IPS-18a (cell line): ENCODE data around the gene TUBGCP6.

Experiments
- H3K27ac ChIP-seq: one replicate; pipeline ENCODE4 v1.5.1; 2013; ENCODE audit warnings: low read length
- H3K27me3 ChIP-seq: one replicate; pipeline ENCODE4 v1.6.1; 2013; ENCODE audit warnings: mild to moderate bottlenecking, low read length; ENCODE audit not compliant: control insufficient read depth, insufficient read depth
- H3K36me3 ChIP-seq: one replicate; pipeline ENCODE4 v1.6.1; 2013; ENCODE audit warnings: low read depth, low read length; ENCODE audit not compliant: control insufficient read depth
- H3K4me1 ChIP-seq: one replicate; pipeline ENCODE4 v1.6.1; 2013; ENCODE audit warnings: low read depth, low read length; ENCODE audit not compliant: control insufficient read depth
- H3K4me3 ChIP-seq: one replicate; pipeline ENCODE4 v1.5.1; 2013; ENCODE audit warnings: low read length
- H3K9ac ChIP-seq: one replicate; pipeline ENCODE4 v1.6.1; 2013; ENCODE audit warnings: mild to moderate bottlenecking, low read length, moderate library complexity
- H3K9me3 ChIP-seq: one replicate; pipeline ENCODE4 v1.6.1; 2013; ENCODE audit warnings: low read depth, low read length; ENCODE audit not compliant: control insufficient read depth

The TUBGCP6 gene, protein sequence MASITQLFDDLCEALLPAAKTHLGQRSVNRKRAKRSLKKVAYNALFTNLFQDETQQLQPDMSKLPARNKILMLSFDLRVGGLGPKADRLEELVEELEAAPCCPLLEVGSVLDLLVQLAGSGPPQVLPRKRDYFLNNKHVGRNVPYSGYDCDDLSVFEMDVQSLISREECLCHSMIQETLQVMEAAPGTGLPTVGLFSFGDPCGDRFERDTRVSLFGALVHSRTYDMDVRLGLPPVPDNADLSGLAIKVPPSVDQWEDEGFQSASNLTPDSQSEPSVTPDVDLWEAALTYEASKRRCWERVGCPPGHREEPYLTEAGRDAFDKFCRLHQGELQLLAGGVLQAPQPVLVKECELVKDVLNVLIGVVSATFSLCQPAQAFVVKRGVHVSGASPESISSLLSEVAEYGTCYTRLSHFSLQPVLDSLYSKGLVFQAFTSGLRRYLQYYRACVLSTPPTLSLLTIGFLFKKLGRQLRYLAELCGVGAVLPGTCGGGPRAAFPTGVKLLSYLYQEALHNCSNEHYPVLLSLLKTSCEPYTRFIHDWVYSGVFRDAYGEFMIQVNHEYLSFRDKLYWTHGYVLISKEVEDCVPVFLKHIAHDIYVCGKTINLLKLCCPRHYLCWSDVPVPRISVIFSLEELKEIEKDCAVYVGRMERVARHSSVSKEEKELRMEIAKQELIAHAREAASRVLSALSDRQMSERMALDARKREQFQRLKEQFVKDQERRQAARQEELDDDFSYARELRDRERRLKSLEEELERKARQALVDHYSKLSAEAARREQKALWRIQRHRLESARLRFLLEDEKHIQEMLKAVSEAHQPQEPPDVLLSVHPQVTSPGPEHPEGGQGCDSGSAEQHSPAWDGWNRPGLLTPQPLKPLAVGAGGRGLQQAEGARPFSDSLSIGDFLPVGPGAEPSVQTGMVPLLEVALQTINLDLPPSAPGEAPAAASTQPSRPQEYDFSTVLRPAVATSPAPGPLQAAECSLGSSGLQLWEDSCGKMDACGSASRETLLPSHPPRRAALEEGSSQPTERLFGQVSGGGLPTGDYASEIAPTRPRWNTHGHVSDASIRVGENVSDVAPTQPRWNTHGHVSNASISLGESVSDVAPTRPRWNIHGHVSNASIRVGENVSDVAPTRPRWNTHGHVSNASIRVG (N-terminal part only)

DNA sequence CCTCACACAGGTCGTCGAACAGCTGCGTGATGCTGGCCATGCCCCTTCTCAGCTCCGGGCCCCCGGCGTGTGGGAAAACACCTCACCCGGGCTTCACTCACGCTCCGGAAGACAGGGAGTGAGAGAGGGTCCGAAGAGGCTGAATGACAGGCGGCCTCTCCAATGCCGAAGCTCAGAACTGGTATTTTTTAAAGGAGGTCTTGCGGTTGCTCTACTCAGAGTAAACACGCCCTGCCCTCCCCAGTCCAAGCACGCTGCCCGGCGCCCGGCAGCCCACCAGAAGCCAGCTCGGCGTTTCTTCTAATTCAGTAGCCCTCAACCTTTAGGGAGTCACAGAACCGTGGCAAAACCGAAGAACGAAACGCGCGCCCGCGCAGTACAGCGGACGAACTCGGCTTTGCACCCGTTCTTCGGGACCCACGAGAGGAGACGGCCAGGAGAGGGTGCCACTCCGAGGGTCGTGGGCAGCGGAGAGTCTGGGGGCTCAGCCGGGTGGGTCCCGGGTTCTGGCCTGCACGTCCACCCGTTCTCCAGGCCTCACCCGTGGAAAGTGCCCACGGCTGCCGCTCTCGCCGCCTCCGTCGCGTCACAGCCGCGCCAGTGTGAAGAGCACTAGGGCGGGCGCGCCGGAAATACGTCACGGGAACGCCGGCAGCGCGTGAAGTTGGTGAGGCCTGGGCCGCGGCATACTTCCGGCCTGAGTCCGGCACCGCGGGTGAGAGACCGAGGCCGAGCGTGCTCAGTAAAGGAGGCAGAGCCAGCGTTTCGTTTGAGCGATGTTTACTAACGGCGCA is at the start of gene TUBGCP6:
TSS of gene TUBGCP6 (minus strand) at position 604 of the 794 bp plus-strand sequence. CDS start at position 40, 564 bp downstream.
- Histone ChIP-seq H3K9ac (peak within 1 kb of the TSS; percentile 85), H3K27me3 (no peaks in the 10 kb centered on the region), H3K27ac (no peak within 1 kb of the TSS), H3K9me3 (no peaks in the 10 kb centered on the region), H3K36me3 (peaks cover 5% of the 10 kb centered on the region), H3K4me1 (peaks cover 6% of the 10 kb centered on the region), H3K4me3 (peak within 1 kb of the TSS; percentile 97)

DNA sequence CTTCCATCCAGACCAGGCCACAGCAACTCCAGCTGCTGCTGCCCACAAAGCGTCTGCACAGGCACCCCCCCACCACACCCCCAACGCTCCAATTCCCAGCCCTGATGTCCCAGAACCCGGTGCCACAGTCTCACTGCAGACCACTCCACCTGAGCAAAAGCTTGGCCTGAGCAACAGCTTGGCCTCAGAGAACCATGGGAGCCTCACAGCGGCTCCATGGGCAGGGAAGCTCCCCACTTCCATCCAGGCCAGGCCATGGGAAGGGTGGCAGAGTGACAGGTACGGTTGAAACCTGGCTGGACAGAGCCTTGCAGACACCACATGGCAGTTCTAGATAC is 49.5 kb upstream of the TUBGCP6 start:
- Histone ChIP-seq H3K27ac (no peak overlapping the region), H3K27me3 (no peaks in the 10 kb centered on the region), H3K9me3 (no peaks in the 10 kb centered on the region), H3K4me3 (no peak overlapping the region), H3K36me3 (no peaks in the 10 kb centered on the region), H3K4me1 (peaks cover 18% of the 10 kb centered on the region), H3K9ac (no peak overlapping the region)

DNA sequence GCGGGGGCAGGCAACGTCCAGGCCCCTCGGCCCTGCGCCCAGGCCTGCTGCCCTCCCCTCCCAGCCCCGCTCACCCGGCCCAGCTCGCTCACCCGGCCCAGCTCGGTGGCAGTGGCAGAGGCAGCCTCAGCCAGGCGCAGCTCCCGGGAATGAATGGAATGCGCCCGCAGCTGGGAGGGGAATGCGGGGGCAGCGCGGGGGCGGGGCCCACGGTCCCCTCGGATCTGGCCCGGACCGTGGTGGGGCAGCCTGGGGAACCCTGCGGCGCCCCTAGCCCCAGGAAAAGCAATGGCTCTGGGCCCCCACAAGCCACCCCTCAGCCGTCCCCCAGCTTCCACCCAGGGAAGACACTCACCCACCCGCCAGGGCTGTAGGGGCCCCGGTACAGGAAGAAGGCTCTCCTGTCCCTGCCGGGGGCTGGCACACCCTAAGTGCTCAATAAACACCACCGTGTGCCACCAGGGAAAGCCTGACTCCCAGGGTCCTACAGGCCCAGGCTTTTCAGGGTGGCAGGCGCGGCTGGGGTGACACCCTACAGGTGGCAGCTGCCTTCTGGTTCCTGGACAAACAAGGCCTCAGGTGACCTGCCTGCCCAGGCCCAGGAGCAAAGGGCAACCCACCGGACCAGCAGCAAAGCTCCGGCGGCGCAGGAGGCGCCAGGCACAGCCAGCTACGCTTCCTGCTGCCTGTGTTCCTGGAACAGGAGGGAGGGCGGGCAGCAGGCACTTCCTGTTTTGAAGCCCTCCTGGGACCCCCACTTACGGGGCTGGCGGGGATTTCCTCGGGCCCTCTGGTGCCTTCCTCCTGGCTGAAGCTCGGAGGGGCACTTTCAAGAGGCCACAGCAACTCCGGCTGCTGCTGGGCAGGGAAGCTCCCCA is 48.9 kb upstream of the TUBGCP6 start:
- H3K27ac ChIP-seq = no peak overlapping the region
- H3K36me3 ChIP-seq = no peaks in the 10 kb centered on the region
- no peaks in the 10 kb centered on the region for H3K27me3 ChIP-seq
- peak overlapping the region; percentile 39 for H3K9ac ChIP-seq
- peak overlapping the region; percentile 45 for H3K4me3 ChIP-seq
- H3K9me3 ChIP-seq = no peaks in the 10 kb centered on the region
- H3K4me1 ChIP-seq = peaks cover 18% of the 10 kb centered on the region

DNA sequence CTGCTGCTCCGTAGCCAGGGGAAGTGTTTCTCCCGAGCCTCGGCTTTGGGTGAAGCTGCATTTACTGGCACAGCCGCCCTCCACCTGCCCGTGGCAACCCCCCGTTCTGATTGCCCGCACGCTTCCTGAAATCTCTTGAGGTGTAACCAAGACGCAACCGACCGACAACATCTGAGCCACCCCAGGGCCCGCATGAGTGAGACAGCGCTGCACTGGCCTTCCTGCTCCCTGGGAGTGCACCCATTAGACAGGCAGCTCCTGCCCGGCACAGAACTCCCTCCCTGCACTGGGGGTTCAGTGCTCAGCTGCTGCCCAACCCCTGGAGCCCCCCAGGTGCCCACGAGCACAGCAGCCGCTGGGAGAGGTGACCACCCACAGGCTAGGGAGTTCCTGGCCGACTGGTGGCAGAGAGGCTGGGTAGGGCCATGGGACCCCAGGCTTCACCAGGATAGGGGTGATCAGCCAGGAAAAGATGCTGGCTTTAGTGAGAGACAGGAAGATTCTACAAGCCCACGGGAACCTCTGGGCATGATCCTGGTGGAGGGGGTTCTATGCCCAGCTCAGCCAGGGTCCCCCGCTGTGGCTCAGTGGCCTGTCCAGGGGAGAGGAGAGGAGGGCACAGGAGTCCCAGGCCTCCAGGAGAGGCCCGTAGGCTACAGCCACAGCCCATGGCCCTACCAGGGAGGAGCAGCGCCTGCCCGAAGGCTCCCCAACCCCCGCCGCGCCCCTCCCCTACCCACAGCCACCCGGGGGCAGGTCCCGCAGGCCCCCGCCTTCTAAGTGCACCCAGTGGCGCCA is 48.0 kb upstream of the TUBGCP6 start:
- Histone ChIP-seq H3K4me3 (peak overlapping the region; percentile 45), H3K27ac (no peak overlapping the region), H3K36me3 (no peaks in the 10 kb centered on the region)

DNA sequence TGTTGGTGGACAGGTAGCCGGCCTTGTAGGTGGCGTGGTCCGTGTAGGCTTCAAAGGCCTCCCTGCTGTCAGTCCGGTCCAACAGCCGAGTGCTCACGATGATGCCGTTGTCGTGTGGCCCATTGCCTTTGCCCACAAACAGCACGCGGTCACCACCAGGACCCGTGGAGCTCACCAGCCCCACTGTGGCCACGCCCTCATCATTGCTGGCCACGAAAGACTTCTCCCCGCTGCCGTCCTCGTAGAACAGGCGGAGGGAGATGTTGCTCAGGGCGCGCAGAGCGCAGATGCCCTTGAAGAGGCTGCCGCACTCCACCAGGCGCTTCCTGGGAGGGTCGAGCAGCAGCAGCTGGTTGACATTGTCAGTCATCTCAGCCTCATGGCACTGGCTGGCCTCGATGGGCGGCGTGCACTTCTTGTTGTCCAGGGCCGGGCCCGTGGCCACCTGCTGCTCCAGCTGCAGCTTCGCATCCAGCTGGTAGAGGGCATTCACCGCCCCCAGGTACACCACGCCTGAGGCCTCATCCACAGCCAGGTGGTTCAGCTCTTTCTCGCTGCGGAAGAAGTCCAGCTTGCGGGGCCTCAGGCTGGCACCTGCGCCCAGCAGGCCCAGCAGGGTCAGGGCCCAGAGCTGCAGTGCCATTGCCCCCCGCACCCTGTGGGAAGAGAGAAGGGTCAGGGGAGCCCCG is 45.3 kb upstream of the TUBGCP6 start:
- no peak overlapping the region for H3K27ac ChIP-seq
- peaks cover 18% of the 10 kb centered on the region for H3K4me1 ChIP-seq
- H3K36me3 ChIP-seq = peaks cover 4% of the 10 kb centered on the region
- no peaks in the 10 kb centered on the region for H3K9me3 ChIP-seq
- no peak overlapping the region for H3K9ac ChIP-seq
- H3K4me3 ChIP-seq = no peak overlapping the region
- no peaks in the 10 kb centered on the region for H3K27me3 ChIP-seq

More for the DNA sequence above, 48.0 kb upstream of the TUBGCP6 start:
- Histone ChIP-seq H3K9me3 (no peaks in the 10 kb centered on the region), H3K27me3 (no peaks in the 10 kb centered on the region), H3K9ac (peak overlapping the region; percentile 39), H3K4me1 (peaks cover 18% of the 10 kb centered on the region)

DNA sequence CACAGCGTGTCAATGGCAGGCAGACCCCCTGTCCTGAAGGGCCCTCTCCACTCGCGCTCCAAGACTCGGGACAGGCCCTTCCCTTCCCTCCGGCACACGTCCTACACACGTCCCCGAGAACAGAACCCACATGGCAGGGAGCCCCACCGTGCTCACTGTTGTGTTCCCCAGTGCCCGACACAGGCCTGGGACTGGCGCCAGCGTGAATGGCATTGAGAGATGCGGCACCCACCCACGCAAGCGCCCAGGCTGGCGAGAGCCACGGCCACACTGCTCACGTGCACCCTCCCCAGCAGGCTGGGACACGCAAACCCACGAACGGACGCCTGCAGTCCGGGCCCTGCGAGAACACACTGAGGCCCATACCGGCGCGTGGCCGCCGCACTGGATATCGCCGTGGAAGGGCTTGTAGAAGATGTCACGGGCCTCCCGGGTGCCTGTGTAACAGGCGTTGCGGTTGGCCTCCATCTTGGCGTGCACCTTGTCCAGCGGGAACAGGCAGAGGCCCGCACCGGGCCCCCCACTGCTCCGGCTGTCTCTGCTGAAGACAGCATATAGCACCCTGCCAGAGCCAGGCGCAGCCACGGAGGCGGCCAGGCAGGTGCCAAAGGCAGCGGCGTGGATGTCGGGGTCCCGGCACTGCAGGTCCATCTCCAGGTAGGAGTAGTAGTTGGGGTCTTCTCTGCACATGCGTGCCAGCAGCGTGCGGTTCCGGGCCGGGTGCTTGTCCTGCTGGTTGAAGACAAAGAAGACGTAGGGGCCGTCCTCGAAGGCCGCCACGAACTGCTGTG is 44.5 kb upstream of the TUBGCP6 start:
- Histone ChIP-seq H3K27me3 (no peaks in the 10 kb centered on the region), H3K4me3 (no peak overlapping the region), H3K4me1 (peaks cover 17% of the 10 kb centered on the region), H3K27ac (no peak overlapping the region), H3K9me3 (no peaks in the 10 kb centered on the region), H3K9ac (no peak overlapping the region), H3K36me3 (peaks cover 4% of the 10 kb centered on the region)

DNA sequence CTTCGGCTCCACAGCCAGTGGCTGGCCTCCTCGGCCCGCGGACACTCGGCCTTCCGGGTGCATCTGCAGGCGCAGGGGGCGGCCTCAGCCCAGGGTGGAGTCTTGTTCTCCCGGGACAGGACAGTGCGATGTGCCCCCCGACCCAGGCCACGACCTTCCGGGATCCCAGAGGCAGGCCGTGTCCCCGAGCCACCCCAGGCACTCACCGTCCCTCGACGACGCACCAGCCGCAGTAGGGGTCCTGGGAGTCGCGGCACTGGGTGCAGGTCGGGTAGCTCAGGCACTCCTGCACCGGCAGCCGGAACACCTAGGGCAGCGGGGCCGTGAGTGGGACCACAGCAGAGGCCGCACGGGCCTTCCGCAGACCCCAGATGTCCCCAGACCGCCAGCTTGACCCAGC is 42.9 kb upstream of the TUBGCP6 start:
- no peaks in the 10 kb centered on the region for H3K9me3 ChIP-seq
- H3K4me3 ChIP-seq = no peak overlapping the region
- no peak overlapping the region for H3K9ac ChIP-seq
- H3K27ac ChIP-seq = no peak overlapping the region
- H3K27me3 ChIP-seq = no peaks in the 10 kb centered on the region
- H3K4me1 ChIP-seq = peaks cover 4% of the 10 kb centered on the region
- peaks cover 4% of the 10 kb centered on the region for H3K36me3 ChIP-seq

DNA sequence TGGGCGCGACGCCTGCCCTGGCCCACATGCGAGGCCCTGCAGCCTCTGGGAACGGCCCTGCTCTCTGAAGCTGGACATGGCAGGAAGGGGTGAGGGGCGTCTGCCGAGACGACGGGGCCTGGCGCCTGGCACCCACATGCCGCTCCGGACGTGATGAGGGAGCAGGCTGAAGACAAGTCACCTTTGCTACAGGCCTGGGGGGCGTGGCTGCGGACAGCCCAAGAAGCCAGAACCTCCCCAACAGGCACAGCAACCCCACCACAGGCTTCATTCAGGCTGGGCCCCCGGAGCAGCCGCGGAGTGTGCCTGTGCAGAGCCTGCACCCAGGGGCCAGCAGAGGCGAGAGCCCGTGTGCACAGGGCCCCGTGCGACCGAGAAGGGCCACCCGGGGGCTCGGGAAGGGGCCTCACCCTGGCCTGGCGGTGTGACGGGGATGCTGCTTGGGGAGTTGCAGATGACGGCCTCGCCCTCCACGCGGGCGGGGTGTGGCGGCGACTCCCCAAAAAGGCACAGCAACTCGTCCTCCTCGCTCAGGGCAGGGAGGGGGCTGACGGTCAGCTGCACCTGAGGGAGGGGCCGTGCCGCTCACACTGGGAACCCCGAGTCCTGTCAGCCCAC is 42.0 kb upstream of the TUBGCP6 start:
- H3K36me3 ChIP-seq = peaks cover 8% of the 10 kb centered on the region
- no peak overlapping the region for H3K9ac ChIP-seq
- no peak overlapping the region for H3K4me3 ChIP-seq
- H3K9me3 ChIP-seq = no peaks in the 10 kb centered on the region
- no peaks in the 10 kb centered on the region for H3K27me3 ChIP-seq
- no peaks in the 10 kb centered on the region for H3K4me1 ChIP-seq
- no peak overlapping the region for H3K27ac ChIP-seq

DNA sequence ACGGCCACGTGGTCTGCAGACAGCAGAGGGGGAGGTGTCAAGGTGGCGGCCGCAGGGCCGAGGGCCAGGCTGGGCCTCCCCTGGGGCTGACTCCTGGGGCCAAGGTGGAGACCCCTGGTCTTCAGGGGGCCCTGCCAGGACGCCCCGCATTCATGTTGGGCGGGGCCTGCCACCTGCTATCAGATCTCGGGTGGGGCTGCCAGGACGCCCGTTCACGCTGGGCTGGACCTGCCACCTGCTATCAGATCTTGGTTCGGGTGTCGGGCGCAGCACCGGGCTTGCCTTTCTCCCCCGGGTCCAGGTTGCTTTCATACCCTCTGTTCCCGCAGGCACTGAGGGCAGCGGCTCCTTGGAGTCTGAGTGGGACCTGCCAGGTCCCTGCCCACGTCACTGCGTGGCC is 41.5 kb upstream of the TUBGCP6 start:
- Histone ChIP-seq H3K27ac (no peak overlapping the region), H3K36me3 (peaks cover 12% of the 10 kb centered on the region), H3K9me3 (no peaks in the 10 kb centered on the region), H3K9ac (no peak overlapping the region), H3K27me3 (no peaks in the 10 kb centered on the region), H3K4me1 (no peaks in the 10 kb centered on the region), H3K4me3 (no peak overlapping the region)
